C4-2B (cell line): ENCODE measurements around the gene IGFBPL1.
"Not testable (repeated sequence)": the region's sequence is repeated elsewhere in the genome, so short reads cannot be mapped to it uniquely, and the experiment has no call there.

Source experiments
- ZFX ChIP-seq: fragments of 450-650 bp; IDR thresholded peaks from 2 replicates; pipeline ENCODE4 v1.6.1; 2017
- TF ChIP-seq, protein P1 (sequence below): fragments of 450-650 bp; conservative IDR thresholded peaks from 2 replicates; pipeline ENCODE4 v1.5.1; 2017; ENCODE audit warnings: mild to moderate bottlenecking

- TF ChIP-seq, protein P1, sequence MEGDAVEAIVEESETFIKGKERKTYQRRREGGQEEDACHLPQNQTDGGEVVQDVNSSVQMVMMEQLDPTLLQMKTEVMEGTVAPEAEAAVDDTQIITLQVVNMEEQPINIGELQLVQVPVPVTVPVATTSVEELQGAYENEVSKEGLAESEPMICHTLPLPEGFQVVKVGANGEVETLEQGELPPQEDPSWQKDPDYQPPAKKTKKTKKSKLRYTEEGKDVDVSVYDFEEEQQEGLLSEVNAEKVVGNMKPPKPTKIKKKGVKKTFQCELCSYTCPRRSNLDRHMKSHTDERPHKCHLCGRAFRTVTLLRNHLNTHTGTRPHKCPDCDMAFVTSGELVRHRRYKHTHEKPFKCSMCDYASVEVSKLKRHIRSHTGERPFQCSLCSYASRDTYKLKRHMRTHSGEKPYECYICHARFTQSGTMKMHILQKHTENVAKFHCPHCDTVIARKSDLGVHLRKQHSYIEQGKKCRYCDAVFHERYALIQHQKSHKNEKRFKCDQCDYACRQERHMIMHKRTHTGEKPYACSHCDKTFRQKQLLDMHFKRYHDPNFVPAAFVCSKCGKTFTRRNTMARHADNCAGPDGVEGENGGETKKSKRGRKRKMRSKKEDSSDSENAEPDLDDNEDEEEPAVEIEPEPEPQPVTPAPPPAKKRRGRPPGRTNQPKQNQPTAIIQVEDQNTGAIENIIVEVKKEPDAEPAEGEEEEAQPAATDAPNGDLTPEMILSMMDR, result not testable (repeated sequence)
- not testable (repeated sequence) for TF ChIP-seq ZFX
These were observed 25.1 kb downstream of the IGFBPL1 start for GRCh38 chr9:38399191-38399590.
